NB4 (cell line): Measurements from ENCODE around the gene TBCK.

ENCODE experiments used
- DNase-seq: peaks from one replicate; pipeline ENCODE4 v3.0.0; 2010; ENCODE audit warnings: low read depth
- H3K4me3 ChIP-seq: one replicate; pipeline ENCODE4 v1.5.1; 2011; ENCODE audit warnings: mild to moderate bottlenecking, low read depth, low read length, moderate library complexity
- MYC ChIP-seq: IDR thresholded peaks from 2 replicates; pipeline ENCODE4 v1.6.1; 2011; ENCODE audit warnings: low read depth, low read length
- POLR2A ChIP-seq: IDR thresholded peaks from 2 replicates; pipeline ENCODE4 v1.6.1; 2011; ENCODE audit warnings: mild to moderate bottlenecking; ENCODE audit not compliant: insufficient read length; ENCODE audit errors: extremely low read depth
- TF ChIP-seq, protein P1 (sequence below): IDR thresholded peaks from one replicate; pipeline ENCODE4 v1.5.1; 2012; ENCODE audit warnings: low read depth, low read length
- TF ChIP-seq, protein P2 (sequence below): IDR thresholded peaks from 2 replicates; pipeline ENCODE4 v1.6.1; 2011; ENCODE audit warnings: low read depth, low read length

TBCK gene

DNA sequence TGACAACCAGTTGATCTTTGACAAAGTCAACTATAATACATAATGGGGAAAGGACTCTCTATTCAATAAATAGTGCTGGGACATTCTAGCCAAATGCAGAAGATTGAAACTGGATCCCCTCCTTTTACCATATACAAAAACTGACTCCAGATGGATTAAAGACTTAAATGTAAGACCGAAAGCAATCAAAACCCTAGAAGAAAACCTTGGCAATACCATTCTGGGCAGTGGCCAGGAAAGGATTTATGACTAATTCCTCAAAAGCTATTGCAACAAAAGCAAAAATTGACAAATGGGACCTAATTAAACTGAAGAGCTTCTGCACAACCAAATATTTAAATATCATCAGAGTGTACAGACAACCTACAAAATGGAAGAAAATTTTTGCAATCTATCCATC, 235.6 kb downstream of the TBCK start:
- TF ChIP-seq, protein P1, sequence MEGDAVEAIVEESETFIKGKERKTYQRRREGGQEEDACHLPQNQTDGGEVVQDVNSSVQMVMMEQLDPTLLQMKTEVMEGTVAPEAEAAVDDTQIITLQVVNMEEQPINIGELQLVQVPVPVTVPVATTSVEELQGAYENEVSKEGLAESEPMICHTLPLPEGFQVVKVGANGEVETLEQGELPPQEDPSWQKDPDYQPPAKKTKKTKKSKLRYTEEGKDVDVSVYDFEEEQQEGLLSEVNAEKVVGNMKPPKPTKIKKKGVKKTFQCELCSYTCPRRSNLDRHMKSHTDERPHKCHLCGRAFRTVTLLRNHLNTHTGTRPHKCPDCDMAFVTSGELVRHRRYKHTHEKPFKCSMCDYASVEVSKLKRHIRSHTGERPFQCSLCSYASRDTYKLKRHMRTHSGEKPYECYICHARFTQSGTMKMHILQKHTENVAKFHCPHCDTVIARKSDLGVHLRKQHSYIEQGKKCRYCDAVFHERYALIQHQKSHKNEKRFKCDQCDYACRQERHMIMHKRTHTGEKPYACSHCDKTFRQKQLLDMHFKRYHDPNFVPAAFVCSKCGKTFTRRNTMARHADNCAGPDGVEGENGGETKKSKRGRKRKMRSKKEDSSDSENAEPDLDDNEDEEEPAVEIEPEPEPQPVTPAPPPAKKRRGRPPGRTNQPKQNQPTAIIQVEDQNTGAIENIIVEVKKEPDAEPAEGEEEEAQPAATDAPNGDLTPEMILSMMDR = no peak
- TF ChIP-seq, protein P2, sequence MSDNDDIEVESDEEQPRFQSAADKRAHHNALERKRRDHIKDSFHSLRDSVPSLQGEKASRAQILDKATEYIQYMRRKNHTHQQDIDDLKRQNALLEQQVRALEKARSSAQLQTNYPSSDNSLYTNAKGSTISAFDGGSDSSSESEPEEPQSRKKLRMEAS = no peak
- TF ChIP-seq MYC = no peak
- TF ChIP-seq POLR2A = no peak
- no peak for DNase-seq
- H3K4me3 ChIP-seq = no peak overlapping the region

GRCh38 chr4:106079616-106080015, 236.4 kb downstream of the TBCK start:
- TF ChIP-seq MYC (no peak), POLR2A (no peak)
- TF ChIP-seq, protein P2 = no peak
- TF ChIP-seq, protein P1 = no peak
- DNase-seq = no peak
- no peak overlapping the region for H3K4me3 ChIP-seq

- H3K4me3 ChIP-seq = no peak overlapping the region
- TF ChIP-seq POLR2A (no peak), MYC (no peak)
- TF ChIP-seq, protein P1 = no peak
- TF ChIP-seq, protein P2 = no peak
- no peak for DNase-seq
Measured at GRCh38 chr4:106065018-106065417, 251.0 kb downstream of the TBCK start.

DNA sequence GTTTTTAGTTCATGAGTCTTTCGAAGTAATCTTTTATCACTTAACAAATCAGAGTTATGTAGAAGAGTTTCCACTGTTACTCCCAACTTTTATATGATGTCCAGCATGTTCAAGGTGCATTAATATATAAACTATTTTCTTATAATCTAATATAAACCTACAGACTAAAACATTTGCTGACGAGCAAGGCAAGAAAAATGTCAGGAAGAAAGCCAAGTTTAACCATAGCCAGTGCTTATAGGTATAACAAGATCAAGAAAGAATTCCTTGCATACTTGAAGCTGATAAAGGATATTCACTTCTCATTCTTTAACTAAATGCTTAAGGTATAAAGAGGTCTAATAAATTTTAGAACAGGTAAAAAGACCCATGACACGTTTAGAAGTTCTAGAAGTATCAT, 253.0 kb downstream of the TBCK start:
- no peak overlapping the region for H3K4me3 ChIP-seq
- no peak for TF ChIP-seq MYC
- no peak for DNase-seq

- DNase-seq = no peak
- TF ChIP-seq MYC (no peak), POLR2A (no peak)
- TF ChIP-seq, protein P1 = no peak
- TF ChIP-seq, protein P2 = no peak
- H3K4me3 ChIP-seq = no peak overlapping the region
Measured at GRCh38 chr4:106062452-106062875, 253.5 kb downstream of the TBCK start.

GRCh38 chr4:106058921-106059320, 257.1 kb downstream of the TBCK start:
- H3K4me3 ChIP-seq = no peak overlapping the region
- no peak for TF ChIP-seq POLR2A
- DNase-seq = no peak

GRCh38 chr4:106056914-106057313, 259.1 kb downstream of the TBCK start:
- TF ChIP-seq, protein P2 = no peak
- TF ChIP-seq, protein P1 = no peak
- TF ChIP-seq MYC (no peak), POLR2A (no peak)
- no peak overlapping the region for H3K4me3 ChIP-seq
- no peak for DNase-seq
